SK-N-SH treated with all-trans-retinoic acid at 6 μM for 48 hours (cell line): ENCODE results near the gene ASB4.

Source experiments
- BACH2 ChIP-seq: fragments of 250-450 bp; sonication (Bioruptor Pico); IDR thresholded peaks from 2 replicates; pipeline ENCODE4 v1.9.0; 2021; ENCODE audit warnings: mild to moderate bottlenecking, borderline replicate concordance
- ESRRG ChIP-seq: fragments of 250-450 bp; sonication (Bioruptor Pico); IDR thresholded peaks from 2 replicates; pipeline ENCODE4 v1.6.1; 2021; ENCODE audit warnings: mild to moderate bottlenecking
- OSR1 ChIP-seq: fragments of 250-450 bp; sonication (Bioruptor Pico); IDR thresholded peaks from 2 replicates; pipeline ENCODE4 v1.8.0; 2022; ENCODE audit warnings: moderate library complexity, mild to moderate bottlenecking, inconsistent platforms
- RARB ChIP-seq: fragments of 250-450 bp; sonication (Bioruptor Pico); IDR thresholded peaks from 2 replicates; pipeline ENCODE4 v1.8.0; 2021; ENCODE audit warnings: mild to moderate bottlenecking, moderate library complexity
- SNAI2 ChIP-seq: fragments of 250-450 bp; sonication (Bioruptor Pico); IDR thresholded peaks from 2 replicates; pipeline ENCODE4 v1.5.0; 2020; ENCODE audit warnings: mild to moderate bottlenecking, moderate library complexity
- TCF4 ChIP-seq: fragments of 250-450 bp; sonication (Bioruptor Pico); IDR thresholded peaks from 2 replicates; pipeline ENCODE4 v1.8.0; 2021; ENCODE audit warnings: mild to moderate bottlenecking, moderate library complexity, borderline replicate concordance
- ZFP3 ChIP-seq: fragments of 250-450 bp; sonication (Bioruptor Pico); IDR thresholded peaks from 2 replicates; pipeline ENCODE4 v1.5.0; 2020; ENCODE audit warnings: mild to moderate bottlenecking, moderate library complexity
- ZFP30 ChIP-seq: fragments of 450-650 bp; formaldehyde crosslinking; IDR thresholded peaks from 2 replicates; pipeline ENCODE4 v1.5.0; 2022; ENCODE audit warnings: mild to moderate bottlenecking, moderate library complexity
- ZNF565 ChIP-seq: fragments of 450-650 bp; formaldehyde crosslinking; conservative IDR thresholded peaks from 2 replicates; pipeline ENCODE4 v1.5.0; 2020; ENCODE audit warnings: low read depth, mild to moderate bottlenecking, moderate library complexity
- ZNF70 ChIP-seq: fragments of 450-650 bp; formaldehyde crosslinking; IDR thresholded peaks from 2 replicates; pipeline ENCODE4 v1.5.0; 2020; ENCODE audit warnings: mild to moderate bottlenecking, moderate library complexity
- TF ChIP-seq, protein P1 (sequence below): fragments of 250-450 bp; sonication (Bioruptor Pico); IDR thresholded peaks from 2 replicates; pipeline ENCODE4 v1.8.0; 2020; ENCODE audit warnings: mild to moderate bottlenecking, moderate library complexity, borderline replicate concordance
- TF ChIP-seq, protein P2 (sequence below): fragments of 250-450 bp; sonication (Bioruptor Pico); IDR thresholded peaks from 2 replicates; pipeline ENCODE4 v1.8.0; 2021; ENCODE audit warnings: low read depth, mild to moderate bottlenecking, moderate library complexity, borderline replicate concordance

DNA sequence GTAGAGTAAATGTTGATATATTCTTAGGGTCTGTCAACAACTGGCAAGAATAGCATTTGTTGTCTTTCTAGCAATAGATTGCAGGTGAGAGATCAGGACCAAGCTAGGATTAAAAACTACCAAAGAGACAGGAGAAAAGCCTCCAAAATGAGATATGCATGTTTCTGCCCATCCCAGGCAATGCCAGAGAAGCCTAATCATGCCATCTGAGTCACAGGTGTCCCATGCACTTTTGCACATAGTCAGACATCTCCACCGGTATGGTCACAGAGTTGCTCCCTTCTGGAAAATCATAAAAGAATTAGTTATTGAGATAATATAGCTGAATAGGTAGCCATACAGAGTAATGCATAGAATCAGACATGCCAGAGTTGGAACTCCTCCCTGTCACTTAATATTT is 59.9 kb downstream of the ASB4 start:
- TF ChIP-seq, protein P1, sequence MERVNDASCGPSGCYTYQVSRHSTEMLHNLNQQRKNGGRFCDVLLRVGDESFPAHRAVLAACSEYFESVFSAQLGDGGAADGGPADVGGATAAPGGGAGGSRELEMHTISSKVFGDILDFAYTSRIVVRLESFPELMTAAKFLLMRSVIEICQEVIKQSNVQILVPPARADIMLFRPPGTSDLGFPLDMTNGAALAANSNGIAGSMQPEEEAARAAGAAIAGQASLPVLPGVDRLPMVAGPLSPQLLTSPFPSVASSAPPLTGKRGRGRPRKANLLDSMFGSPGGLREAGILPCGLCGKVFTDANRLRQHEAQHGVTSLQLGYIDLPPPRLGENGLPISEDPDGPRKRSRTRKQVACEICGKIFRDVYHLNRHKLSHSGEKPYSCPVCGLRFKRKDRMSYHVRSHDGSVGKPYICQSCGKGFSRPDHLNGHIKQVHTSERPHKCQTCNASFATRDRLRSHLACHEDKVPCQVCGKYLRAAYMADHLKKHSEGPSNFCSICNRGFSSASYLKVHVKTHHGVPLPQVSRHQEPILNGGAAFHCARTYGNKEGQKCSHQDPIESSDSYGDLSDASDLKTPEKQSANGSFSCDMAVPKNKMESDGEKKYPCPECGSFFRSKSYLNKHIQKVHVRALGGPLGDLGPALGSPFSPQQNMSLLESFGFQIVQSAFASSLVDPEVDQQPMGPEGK (CRISPR knock-in tag) = no peak
- TF ChIP-seq ZFP30 (CRISPR knock-in tag) = no peak
- TF ChIP-seq SNAI2 (CRISPR knock-in tag) = no peak
- TF ChIP-seq OSR1 (CRISPR knock-in tag) = no peak
- no peak for TF ChIP-seq BACH2 (CRISPR knock-in tag)
- TF ChIP-seq RARB (CRISPR knock-in tag) = no peak
- TF ChIP-seq ZNF70 = no peak
- TF ChIP-seq ESRRG (CRISPR knock-in tag) = no peak
- no peak for TF ChIP-seq ZFP3 (CRISPR knock-in tag)
- no peak for TF ChIP-seq TCF4
- TF ChIP-seq ZNF565 (CRISPR knock-in tag) = no peak
- TF ChIP-seq, protein P2, sequence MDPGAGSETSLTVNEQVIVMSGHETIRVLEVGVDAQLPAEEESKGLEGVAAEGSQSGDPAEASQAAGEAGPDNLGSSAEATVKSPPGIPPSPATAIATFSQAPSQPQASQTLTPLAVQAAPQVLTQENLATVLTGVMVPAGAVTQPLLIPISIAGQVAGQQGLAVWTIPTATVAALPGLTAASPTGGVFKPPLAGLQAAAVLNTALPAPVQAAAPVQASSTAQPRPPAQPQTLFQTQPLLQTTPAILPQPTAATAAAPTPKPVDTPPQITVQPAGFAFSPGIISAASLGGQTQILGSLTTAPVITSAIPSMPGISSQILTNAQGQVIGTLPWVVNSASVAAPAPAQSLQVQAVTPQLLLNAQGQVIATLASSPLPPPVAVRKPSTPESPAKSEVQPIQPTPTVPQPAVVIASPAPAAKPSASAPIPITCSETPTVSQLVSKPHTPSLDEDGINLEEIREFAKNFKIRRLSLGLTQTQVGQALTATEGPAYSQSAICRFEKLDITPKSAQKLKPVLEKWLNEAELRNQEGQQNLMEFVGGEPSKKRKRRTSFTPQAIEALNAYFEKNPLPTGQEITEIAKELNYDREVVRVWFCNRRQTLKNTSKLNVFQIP (CRISPR knock-in tag) = no peak
